GM12874 (cell line): ENCODE data around the gene RNASE13.

Source experiments
- CTCF ChIP-seq: IDR thresholded peaks from 2 replicates; pipeline ENCODE4 v1.5.1; 2011; ENCODE audit warnings: low read depth, mild to moderate bottlenecking, control low read depth, low read length, moderate library complexity; ENCODE audit not compliant: insufficient read depth

RNASE13 gene

GRCh38 chr14:20988717-20989470, 45.7 kb downstream of the RNASE13 start:
- TF ChIP-seq CTCF, result no peak

GRCh38 chr14:20986811-20987210, 47.8 kb downstream of the RNASE13 start:
- TF ChIP-seq CTCF, result no peak
